ENCODE results near the gene KIF26B.
A peak's percentile ranks its signal among the peaks of the same experiment; 100 is the strongest.
"Not testable (repeated sequence)": the region's sequence is repeated elsewhere in the genome, so short reads cannot be mapped to it uniquely, and the experiment has no call there.

Gene KIF26B

GRCh38 chr1:245396615-245397014 is 241.8 kb downstream of the KIF26B start:
- DNase-seq = no peak

- no peak for DNase-seq
These were observed 243.0 kb downstream of the KIF26B start for GRCh38 chr1:245397771-245398170.

GRCh38 chr1:245398180-245398579 is 243.4 kb downstream of the KIF26B start:
- no peak for DNase-seq

GRCh38 chr1:245401881-245402587 is 247.2 kb downstream of the KIF26B start:
- DNase-seq = no peak

GRCh38 chr1:245402998-245403397 is 248.2 kb downstream of the KIF26B start:
- DNase-seq = not testable (repeated sequence)

GRCh38 chr1:245404527-245404926 is 249.7 kb downstream of the KIF26B start:
- no peak for DNase-seq

GRCh38 chr1:245404952-245405351 is 250.2 kb downstream of the KIF26B start:
- no peak for DNase-seq

GRCh38 chr1:245406426-245406825 is 251.6 kb downstream of the KIF26B start:
- no peak for DNase-seq

GRCh38 chr1:245407983-245408382 is 253.2 kb downstream of the KIF26B start:
- DNase-seq = no peak

- DNase-seq = no peak
These were observed 254.8 kb downstream of the KIF26B start for GRCh38 chr1:245409341-245410195.

GRCh38 chr1:245411245-245412036 is 256.7 kb downstream of the KIF26B start:
- peak in 1 of 2 donors; percentile 5 for DNase-seq

GRCh38 chr1:245412306-245412705 is 257.5 kb downstream of the KIF26B start:
- DNase-seq = no peak

GRCh38 chr1:245416781-245417180 is 262.0 kb downstream of the KIF26B start:
- DNase-seq = no peak

- DNase-seq = no peak
These were observed 263.3 kb downstream of the KIF26B start for GRCh38 chr1:245418077-245418476.

- no peak for DNase-seq
These were observed 264.7 kb downstream of the KIF26B start for GRCh38 chr1:245419461-245419978.

GRCh38 chr1:245419989-245420388 is 265.2 kb downstream of the KIF26B start:
- no peak for DNase-seq

GRCh38 chr1:245420926-245421325 is 266.1 kb downstream of the KIF26B start:
- no peak for DNase-seq

- no peak for DNase-seq
These were observed 273.9 kb downstream of the KIF26B start for GRCh38 chr1:245428681-245429080.

GRCh38 chr1:245431706-245432105 is 276.9 kb downstream of the KIF26B start:
- DNase-seq = no peak

- no peak for DNase-seq
These were observed 277.6 kb downstream of the KIF26B start for GRCh38 chr1:245432228-245432875.

- DNase-seq = no peak
These were observed 278.8 kb downstream of the KIF26B start for GRCh38 chr1:245433561-245433960.

GRCh38 chr1:245434280-245434679 is 279.5 kb downstream of the KIF26B start:
- no peak for DNase-seq

Measured in inflammatory macrophage (primary cell).